Neural cell (in vitro differentiated cells): Measurements from ENCODE around the gene ERICH6B. TPM values are rescaled to one million over a fixed set of nuclear protein-coding genes. Genes with fewer than 3 reads are reported as not detected.

Experiments used
- H2AFZ ChIP-seq: fragments of 200-600, 300-800 bp; sonication (generic), shearing (Covaris generic); 2 replicates; pipeline ENCODE4 v1.6.0; 2014; ENCODE audit warnings: low read depth, mild to moderate bottlenecking, antibody characterized with exemption, low read length, moderate library complexity
- H3F3A ChIP-seq: fragments of 200-600 bp; shearing (Covaris generic); 2 replicates; pipeline ENCODE4 v1.6.1; 2016; ENCODE audit warnings: mild to moderate bottlenecking, moderate library complexity, mixed read lengths, antibody characterized with exemption, low read length; ENCODE audit not compliant: insufficient read depth, poor library complexity, severe bottlenecking
- H3K27ac ChIP-seq: fragments of 200-600, 300-800 bp; sonication (generic), shearing (Covaris generic); 2 replicates; pipeline ENCODE4 v1.5.1; 2014; ENCODE audit warnings: mild to moderate bottlenecking, low read length, moderate library complexity
- H3K27me3 ChIP-seq: fragments of 300-800, 200-600 bp; sonication (generic), shearing (Covaris generic); 2 replicates; pipeline ENCODE4 v1.6.0; 2014; ENCODE audit warnings: mild to moderate bottlenecking, low read depth, low read length, moderate library complexity; ENCODE audit not compliant: insufficient read depth
- H3K36me3 ChIP-seq: fragments of 300-800, 200-600 bp; sonication (generic), shearing (Covaris generic); 2 replicates; pipeline ENCODE4 v1.5.1; 2014; ENCODE audit warnings: mild to moderate bottlenecking, antibody characterized with exemption, low read length, moderate library complexity; ENCODE audit not compliant: insufficient read depth
- H3K4me2 ChIP-seq: fragments of 300-800, 200-600 bp; sonication (generic), shearing (Covaris generic); 2 replicates; pipeline ENCODE4 v1.6.0; 2014; ENCODE audit warnings: mild to moderate bottlenecking, low read length
- H3K4me3 ChIP-seq: fragments of 300-800, 200-600 bp; sonication (generic), shearing (Covaris generic); 2 replicates; pipeline ENCODE4 v1.5.1; 2014; ENCODE audit warnings: mild to moderate bottlenecking, low read length, moderate library complexity
- H3K79me2 ChIP-seq: fragments of 200-600 bp; shearing (Covaris generic); replicated peaks from 2 replicates; pipeline ENCODE4 v1.6.0; 2014; ENCODE audit warnings: mild to moderate bottlenecking, low read length, moderate library complexity; ENCODE audit not compliant: insufficient read depth
- H3K9ac ChIP-seq: fragments of 300-800, 200-600 bp; sonication (generic), shearing (Covaris generic); 2 replicates; pipeline ENCODE4 v1.6.1; 2016; ENCODE audit warnings: mild to moderate bottlenecking, low read length, mixed read lengths
- H3K9me2 ChIP-seq: fragments of 200-600 bp; shearing (Covaris generic); 2 replicates; pipeline ENCODE4 v1.6.1; 2016; ENCODE audit warnings: mild to moderate bottlenecking, low read length, mixed read lengths; ENCODE audit not compliant: insufficient read depth
- H3K9me3 ChIP-seq: fragments of 200-600, 300-800 bp; sonication (generic), shearing (Covaris generic); 2 replicates; pipeline ENCODE4 v1.6.1; 2016; ENCODE audit warnings: mild to moderate bottlenecking, mixed run types, low read length, moderate library complexity, mixed read lengths
- H4K20me1 ChIP-seq: fragments of 200-600 bp; shearing (Covaris generic); 2 replicates; pipeline ENCODE4 v1.6.1; 2016; ENCODE audit warnings: mild to moderate bottlenecking, mixed run types; ENCODE audit not compliant: insufficient read depth
- CTCF ChIP-seq: fragments of 450-650 bp; IDR thresholded peaks from 2 replicates; pipeline ENCODE4 v1.5.1; 2014; ENCODE audit warnings: antibody characterized with exemption, mild to moderate bottlenecking, moderate library complexity; ENCODE audit not compliant: poor library complexity, severe bottlenecking
- EP300 ChIP-seq: fragments of 450-650 bp; conservative IDR thresholded peaks from 2 replicates; pipeline ENCODE4 v1.6.1; 2014; ENCODE audit warnings: antibody characterized with exemption, mild to moderate bottlenecking, moderate library complexity; ENCODE audit not compliant: poor library complexity, severe bottlenecking
- EZH2 ChIP-seq: fragments of 200-600, 300-800 bp; shearing (Covaris generic), sonication (generic); IDR thresholded peaks from 2 replicates; pipeline ENCODE4 v1.6.1; 2014; ENCODE audit warnings: antibody characterized with exemption, low read length, borderline replicate concordance, mild to moderate bottlenecking; ENCODE audit not compliant: insufficient read depth, poor library complexity, severe bottlenecking
- MXI1 ChIP-seq: fragments of 450-650 bp; conservative IDR thresholded peaks from 2 replicates; pipeline ENCODE4 v1.6.1; 2014; ENCODE audit warnings: antibody characterized with exemption, mild to moderate bottlenecking; ENCODE audit not compliant: poor library complexity, severe bottlenecking
- POLR2AphosphoS5 ChIP-seq: IDR thresholded peaks from 2 replicates; pipeline ENCODE4 v1.6.1; 2012
- RAD21 ChIP-seq: fragments of 450-650 bp; conservative IDR thresholded peaks from 2 replicates; pipeline ENCODE4 v1.6.1; 2014; ENCODE audit warnings: antibody characterized with exemption, mild to moderate bottlenecking, moderate library complexity
- SMC3 ChIP-seq: fragments of 450-650 bp; conservative IDR thresholded peaks from 2 replicates; pipeline ENCODE4 v1.6.1; 2014; ENCODE audit warnings: antibody characterized with exemption, mild to moderate bottlenecking, moderate library complexity; ENCODE audit not compliant: poor library complexity
- TAF1 ChIP-seq: IDR thresholded peaks from 2 replicates; pipeline ENCODE4 v1.6.1; 2012; ENCODE audit warnings: low read depth
- polyA plus RNA-seq: library from polyadenylated mRNA; depleted of rRNA; stranded (reverse); fragments of >200 nt; gene quantifications from 2 replicates; pipeline ENCODE4 v1.2.3, GENCODE V29; 2014
- TF ChIP-seq, protein P1 (sequence below): IDR thresholded peaks from 2 replicates; pipeline ENCODE4 v1.6.1; 2012; ENCODE audit warnings: borderline replicate concordance

ERICH6B gene
- polyA plus RNA-seq, 1 donor from 2014 or later, result not detected

DNA sequence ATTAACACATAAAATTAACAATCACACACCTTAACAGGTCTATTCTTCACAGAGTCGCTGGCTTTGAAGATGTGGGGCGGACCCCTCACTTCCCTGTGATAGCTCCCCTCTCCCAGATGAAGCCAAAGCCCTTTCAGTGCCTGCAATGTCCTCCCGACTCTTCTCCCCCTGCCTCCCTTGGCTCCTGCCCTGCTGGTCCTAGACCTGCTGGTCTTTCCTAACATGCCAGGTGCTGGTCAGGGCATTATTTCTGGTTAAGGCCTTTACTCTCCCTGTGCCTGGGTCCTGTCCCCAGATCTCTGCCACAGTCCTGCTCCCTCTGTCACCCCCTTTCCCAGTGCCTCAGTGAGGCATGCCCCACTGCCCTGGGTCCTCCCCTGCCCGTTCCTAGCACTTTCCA, 12.2 kb downstream of the ERICH6B start:
- H3F3A ChIP-seq, result no peaks in the 10 kb centered on the region
- no peak overlapping the region for H3K27ac ChIP-seq
- no peak overlapping the region for H2AFZ ChIP-seq
- H3K4me3 ChIP-seq, result no peak overlapping the region
- no peaks in the 10 kb centered on the region for H4K20me1 ChIP-seq
- no peaks in the 10 kb centered on the region for H3K79me2 ChIP-seq
- H3K36me3 ChIP-seq, result no peaks in the 10 kb centered on the region
- no peak overlapping the region for H3K4me2 ChIP-seq
- H3K27me3 ChIP-seq, result no peaks in the 10 kb centered on the region
- H3K9me3 ChIP-seq, result no peaks in the 10 kb centered on the region
- TF ChIP-seq EZH2 (no peak), CTCF (no peak), RAD21 (no peak), MXI1 (no peak), POLR2AphosphoS5 (no peak), SMC3 (no peak), EP300 (no peak), TAF1 (no peak)
- TF ChIP-seq, protein P1, sequence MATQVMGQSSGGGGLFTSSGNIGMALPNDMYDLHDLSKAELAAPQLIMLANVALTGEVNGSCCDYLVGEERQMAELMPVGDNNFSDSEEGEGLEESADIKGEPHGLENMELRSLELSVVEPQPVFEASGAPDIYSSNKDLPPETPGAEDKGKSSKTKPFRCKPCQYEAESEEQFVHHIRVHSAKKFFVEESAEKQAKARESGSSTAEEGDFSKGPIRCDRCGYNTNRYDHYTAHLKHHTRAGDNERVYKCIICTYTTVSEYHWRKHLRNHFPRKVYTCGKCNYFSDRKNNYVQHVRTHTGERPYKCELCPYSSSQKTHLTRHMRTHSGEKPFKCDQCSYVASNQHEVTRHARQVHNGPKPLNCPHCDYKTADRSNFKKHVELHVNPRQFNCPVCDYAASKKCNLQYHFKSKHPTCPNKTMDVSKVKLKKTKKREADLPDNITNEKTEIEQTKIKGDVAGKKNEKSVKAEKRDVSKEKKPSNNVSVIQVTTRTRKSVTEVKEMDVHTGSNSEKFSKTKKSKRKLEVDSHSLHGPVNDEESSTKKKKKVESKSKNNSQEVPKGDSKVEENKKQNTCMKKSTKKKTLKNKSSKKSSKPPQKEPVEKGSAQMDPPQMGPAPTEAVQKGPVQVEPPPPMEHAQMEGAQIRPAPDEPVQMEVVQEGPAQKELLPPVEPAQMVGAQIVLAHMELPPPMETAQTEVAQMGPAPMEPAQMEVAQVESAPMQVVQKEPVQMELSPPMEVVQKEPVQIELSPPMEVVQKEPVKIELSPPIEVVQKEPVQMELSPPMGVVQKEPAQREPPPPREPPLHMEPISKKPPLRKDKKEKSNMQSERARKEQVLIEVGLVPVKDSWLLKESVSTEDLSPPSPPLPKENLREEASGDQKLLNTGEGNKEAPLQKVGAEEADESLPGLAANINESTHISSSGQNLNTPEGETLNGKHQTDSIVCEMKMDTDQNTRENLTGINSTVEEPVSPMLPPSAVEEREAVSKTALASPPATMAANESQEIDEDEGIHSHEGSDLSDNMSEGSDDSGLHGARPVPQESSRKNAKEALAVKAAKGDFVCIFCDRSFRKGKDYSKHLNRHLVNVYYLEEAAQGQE, result no peak
- H3K9ac ChIP-seq, result no peak overlapping the region
- H3K9me2 ChIP-seq, result no peaks in the 10 kb centered on the region

- no peak overlapping the region for H3K27ac ChIP-seq
- H3K9ac ChIP-seq, result no peak overlapping the region
- TF ChIP-seq, protein P1, result no peak
- TF ChIP-seq RAD21 (no peak), EZH2 (no peak), EP300 (no peak), SMC3 (no peak), MXI1 (no peak), TAF1 (no peak), POLR2AphosphoS5 (no peak), CTCF (no peak)
- no peaks in the 10 kb centered on the region for H3K79me2 ChIP-seq
- H4K20me1 ChIP-seq, result no peaks in the 10 kb centered on the region
- H3K9me3 ChIP-seq, result no peaks in the 10 kb centered on the region
- no peaks in the 10 kb centered on the region for H3K36me3 ChIP-seq
- no peak overlapping the region for H2AFZ ChIP-seq
- no peaks in the 10 kb centered on the region for H3F3A ChIP-seq
- no peak overlapping the region for H3K4me2 ChIP-seq
- H3K27me3 ChIP-seq, result no peaks in the 10 kb centered on the region
- H3K4me3 ChIP-seq, result no peak overlapping the region
- H3K9me2 ChIP-seq, result no peaks in the 10 kb centered on the region
Measured at GRCh38 chr13:45602183-45603170, 13.1 kb downstream of the ERICH6B start.
